H1 (cell line): Measurements from ENCODE around the gene TTC34. TPM values are rescaled to one million over a fixed set of nuclear protein-coding genes. Genes with fewer than 3 reads are reported as not detected.

Experiments used
- CTCF ChIA-PET: fragments of 300-600 bp; sonication (Branson Sonifier 250); formaldehyde crosslinking; loops from one replicate; lab custom pipeline; 2021; ENCODE audit not compliant: partially characterized antibody; lab: Charles Lee
- POLR2A ChIA-PET: fragments of 300-600 bp; sonication (Branson Sonifier 250); formaldehyde crosslinking; loops from one replicate; lab custom pipeline; 2021; ENCODE audit warnings: inconsistent platforms; ENCODE audit not compliant: partially characterized antibody; lab: Charles Lee
- DNase-seq, 2 experiments: peaks; one replicate each; pipeline versions ENCODE4 v3.0.0 to v3.0.0-alpha.2; 2010 to 2022; ENCODE audit warnings: low spot score in 2 of 2, low read depth in 1 of 2, mixed read lengths in 1 of 2
- FAIRE-seq: peaks from 2 replicates; lab custom pipeline; 2011; peaks lifted over from hg19 to GRCh38; lab: Jason Lieb, UNC
- H2AFZ ChIP-seq: 2 replicates; pipeline ENCODE4 v1.8.1; 2012; ENCODE audit warnings: low read length, inconsistent platforms
- H2AK5ac ChIP-seq: 2 replicates; pipeline ENCODE4 v1.6.1; 2013; ENCODE audit warnings: low read depth, low read length
- H2BK120ac ChIP-seq: replicated peaks from 2 replicates; pipeline ENCODE3; 2013; ENCODE audit warnings: low read depth, low read length, inconsistent platforms
- H2BK12ac ChIP-seq: 2 replicates; pipeline ENCODE4 v1.6.1; 2013; ENCODE audit warnings: low read depth, low read length
- H2BK15ac ChIP-seq: 2 replicates; pipeline ENCODE4 v1.6.1; 2013; ENCODE audit warnings: low read length
- H2BK20ac ChIP-seq: 2 replicates; pipeline ENCODE4 v1.6.1; 2013; ENCODE audit warnings: low read length
- H2BK5ac ChIP-seq: 2 replicates; pipeline ENCODE4 v1.6.1; 2013; ENCODE audit warnings: low read depth, low read length
- H3K14ac ChIP-seq: 2 replicates; pipeline ENCODE4 v1.6.1; 2013; ENCODE audit warnings: inconsistent platforms; ENCODE audit not compliant: insufficient read length
- H3K18ac ChIP-seq: 2 replicates; pipeline ENCODE4 v1.6.1; 2013; ENCODE audit warnings: low read length; ENCODE audit errors: extremely low read depth
- H3K23ac ChIP-seq: 2 replicates; pipeline ENCODE4 v1.6.1; 2013; ENCODE audit warnings: inconsistent platforms; ENCODE audit not compliant: insufficient read length
- H3K23me2 ChIP-seq: 2 replicates; pipeline ENCODE4 v1.6.1; 2013; ENCODE audit warnings: low read depth, low read length
- H3K27ac ChIP-seq: 2 replicates; pipeline ENCODE4 v1.6.1; 2011; ENCODE audit warnings: low read depth, low read length, inconsistent platforms
- H3K27me3 ChIP-seq, 4 experiments: replicated peaks in 1 of 4; 1 replicate in 1 of 4; 2 replicates in 3 of 4; pipeline versions ENCODE4 v1.6.1 to v1.8.1; 2011 to 2013; ENCODE audit warnings: low read length in 3 of 4, mild to moderate bottlenecking in 3 of 4, inconsistent platforms in 2 of 4, mixed read lengths in 2 of 4, moderate library complexity in 1 of 4; ENCODE audit not compliant: control insufficient read depth in 3 of 4, insufficient read depth in 3 of 4; ENCODE audit errors: extremely low read depth in 1 of 4
- H3K36me3 ChIP-seq, 4 experiments: 2 replicates each; pipeline versions ENCODE4 v1.6.1 to v1.8.1; 2011 to 2013; ENCODE audit warnings: mild to moderate bottlenecking in 4 of 4, low read length in 3 of 4, moderate library complexity in 2 of 4, control low read depth in 1 of 4, inconsistent platforms in 1 of 4; ENCODE audit not compliant: insufficient read depth in 4 of 4, control insufficient read depth in 2 of 4
- H3K4ac ChIP-seq: replicated peaks from 2 replicates; pipeline ENCODE3; 2013; ENCODE audit warnings: low read length, low read depth, mixed read lengths, inconsistent platforms; ENCODE audit not compliant: insufficient read length
- H3K4me1 ChIP-seq, 4 experiments: replicated peaks in 1 of 4; 1 replicate in 1 of 4; 2 replicates in 3 of 4; pipeline versions ENCODE4 v1.6.1 to v1.8.1; 2011 to 2013; ENCODE audit warnings: low read length in 3 of 4, inconsistent platforms in 2 of 4, mixed read lengths in 1 of 4; ENCODE audit not compliant: insufficient read depth in 4 of 4, control insufficient read depth in 3 of 4
- H3K4me2 ChIP-seq, 2 experiments: 2 replicates each; pipeline versions ENCODE4 v1.6.1 to v1.8.1; 2011 to 2013; ENCODE audit warnings: low read depth in 2 of 2, low read length in 2 of 2, control low read depth in 1 of 2, inconsistent platforms in 1 of 2, mild to moderate bottlenecking in 1 of 2; ENCODE audit not compliant: insufficient read depth in 1 of 2
- H3K4me3 ChIP-seq, 4 experiments: fragments of 200-600, 300-600 bp in 1 of 4; sonication (generic), shearing (Covaris generic), sonication (Bioruptor Twin) in 1 of 4; 2 replicates each; pipeline versions ENCODE4 v1.5.1 to v1.8.1; 2011 to 2016; ENCODE audit warnings: low read length in 4 of 4, low read depth in 3 of 4, control low read depth in 2 of 4, inconsistent platforms in 2 of 4, mild to moderate bottlenecking in 2 of 4, mixed read lengths in 1 of 4, moderate library complexity in 1 of 4; ENCODE audit not compliant: insufficient read depth in 2 of 4; ENCODE audit errors: extremely low read depth in 1 of 4
- H3K56ac ChIP-seq: replicated peaks from 2 replicates; pipeline ENCODE3; 2013; ENCODE audit warnings: low read depth, mild to moderate bottlenecking, mixed read lengths, low read length, inconsistent platforms; ENCODE audit not compliant: insufficient read length
- H3K79me1 ChIP-seq: 2 replicates; pipeline ENCODE4 v1.6.1; 2013; ENCODE audit warnings: low read depth, low read length, control low read depth
- H3K79me2 ChIP-seq, 2 experiments: 2 replicates each; pipeline versions ENCODE4 v1.6.1 to v1.8.1; 2012 to 2013; ENCODE audit warnings: low read length in 2 of 2, mild to moderate bottlenecking in 2 of 2, inconsistent platforms in 1 of 2; ENCODE audit not compliant: insufficient read depth in 2 of 2, control insufficient read depth in 1 of 2
- H3K9ac ChIP-seq, 4 experiments: replicated peaks in 1 of 4; 1 replicate in 1 of 4; 2 replicates in 3 of 4; pipeline versions ENCODE4 v1.6.1 to v1.8.1; 2011 to 2013; ENCODE audit warnings: low read depth in 3 of 4, low read length in 3 of 4, control low read depth in 2 of 4, mild to moderate bottlenecking in 2 of 4, moderate library complexity in 2 of 4, inconsistent platforms in 1 of 4; ENCODE audit errors: extremely low read depth in 1 of 4
- H3K9me3 ChIP-seq, 2 experiments: 2 replicates each; pipeline versions ENCODE4 v1.6.1 to v1.8.1; 2012 to 2013; ENCODE audit warnings: mild to moderate bottlenecking in 2 of 2, moderate library complexity in 2 of 2, control low read depth in 1 of 2, inconsistent platforms in 1 of 2, low read depth in 1 of 2, low read length in 1 of 2, mixed read lengths in 1 of 2; ENCODE audit not compliant: insufficient read depth in 2 of 2
- H4K20me1 ChIP-seq, 2 experiments: replicated peaks in 1 of 2; 2 replicates each; pipeline versions ENCODE3 to v1.8.1; 2011 to 2013; ENCODE audit warnings: inconsistent platforms in 2 of 2, low read length in 2 of 2, mild to moderate bottlenecking in 1 of 2; ENCODE audit not compliant: insufficient read depth in 2 of 2, control insufficient read depth in 1 of 2
- H4K5ac ChIP-seq: 2 replicates; pipeline ENCODE4 v1.6.1; 2013; ENCODE audit warnings: low read length, low read depth, mixed read lengths, inconsistent platforms; ENCODE audit not compliant: insufficient read length
- H4K8ac ChIP-seq: 2 replicates; pipeline ENCODE4 v1.8.0; 2013; ENCODE audit warnings: mild to moderate bottlenecking, moderate library complexity, low read length, inconsistent platforms; ENCODE audit not compliant: insufficient read depth; ENCODE audit errors: extremely low read depth
- H4K91ac ChIP-seq: replicated peaks from 2 replicates; pipeline ENCODE3; 2013; ENCODE audit warnings: low read length, mixed read lengths, inconsistent platforms; ENCODE audit not compliant: insufficient read length
- BACH1 ChIP-seq: IDR thresholded peaks from 2 replicates; pipeline ENCODE4 v1.6.1; 2012; ENCODE audit warnings: low read length, improper control_type of control experiment
- JUN ChIP-seq: IDR thresholded peaks from 2 replicates; pipeline ENCODE4 v1.6.1; 2011; ENCODE audit warnings: low read depth, mild to moderate bottlenecking, improper control_type of control experiment, low read length
- MAFK ChIP-seq: IDR thresholded peaks from 2 replicates; pipeline ENCODE4 v1.6.1; 2012; ENCODE audit warnings: low read depth, mild to moderate bottlenecking, improper control_type of control experiment, low read length
- POU5F1 ChIP-seq: IDR thresholded peaks from 2 replicates; pipeline ENCODE4 v1.6.1; 2011; ENCODE audit warnings: low read depth, mild to moderate bottlenecking, low read length, moderate library complexity
- WGBS, 2 experiments: shearing (Covaris generic) in 1 of 2; methylation state at CpG; one replicate each; pipeline versions ENCODE4 v1.1.6 to v1.1.7; 2013 to 2015; ENCODE audit warnings: low lambda C conversion rate in 2 of 2, mixed read lengths in 2 of 2, inconsistent platforms in 1 of 2, low coverage in 1 of 2, missing lambda C conversion rate in 1 of 2; ENCODE audit not compliant: insufficient replicate concordance in 2 of 2, insufficient coverage in 1 of 2, insufficient read length in 1 of 2; ENCODE audit errors: extremely low coverage in 1 of 2, missing lambda C conversion rate in 1 of 2; 5-methylcytosine and 5-hydroxymethylcytosine counted together
- polyA plus RNA-seq, 7 experiments: library from polyadenylated mRNA; depleted of rRNA in 3 of 7; stranded (reverse) in 5 of 7; unstranded in 2 of 7; fragments of >200 nt in 5 of 7; fragments of 200-250 nt in 2 of 7; gene quantifications; 1 replicate in 5 of 7; 2 replicates in 1 of 7; 4 replicates in 1 of 7; pipeline versions ENCODE4 v1.2.1 to v1.2.3, GENCODE V29; 2011 to 2013; ENCODE audit warnings: missing spikeins in 2 of 7, mixed read lengths in 2 of 7
- total RNA-seq: library from RNA; stranded (reverse); fragmentation: NEBNext Ultra II Directional; extraction: Animal tissue kit (Norgen Biotek cat#: 25700); gene quantifications from 2 replicates; pipeline ENCODE4 v1.2.1, GENCODE V29; 2021
- TF ChIP-seq, protein P1 (sequence below): IDR thresholded peaks from 2 replicates; pipeline ENCODE4 v1.6.1; 2012; ENCODE audit warnings: low read length, inconsistent platforms

Gene TTC34
- total and polyA plus RNA-seq, 2 of the 8 experiments (the other 6 are each of a cell fraction or from before 2014, with no cell fraction given): 0.23 to 0.50 TPM

DNA sequence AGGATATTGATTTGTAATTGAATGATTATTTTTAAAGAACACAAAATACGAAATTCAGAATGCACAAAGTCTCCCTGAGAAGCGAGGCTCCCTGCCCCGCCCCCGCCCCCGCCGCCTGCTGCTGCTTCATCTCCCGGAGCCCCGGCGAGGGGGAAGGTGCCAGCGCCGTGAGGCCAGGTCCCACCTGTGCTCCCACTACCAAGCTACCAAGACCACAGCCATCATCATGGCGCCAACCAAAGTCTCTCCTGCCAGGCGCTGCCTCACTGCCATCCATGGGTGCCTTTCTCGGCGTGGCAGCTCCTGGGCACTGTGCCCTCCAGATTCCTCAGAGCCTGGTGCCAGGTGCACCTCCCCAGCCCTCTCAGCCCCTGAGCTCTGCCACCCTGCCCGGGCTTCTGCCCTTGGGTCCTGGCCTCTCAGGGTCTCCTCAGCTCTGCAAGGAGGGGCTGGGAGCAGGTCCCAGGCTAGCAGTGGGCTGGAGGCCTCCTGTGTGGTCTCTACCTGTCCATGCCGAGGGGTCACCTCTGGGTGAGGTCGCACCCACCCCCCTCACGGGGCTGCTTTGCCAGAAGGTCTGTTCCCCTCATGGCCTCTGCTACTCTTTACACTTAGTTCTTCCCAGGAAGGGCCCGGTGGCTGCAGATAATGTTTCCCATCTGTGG, 29.4 kb upstream of the TTC34 start:
- Histone ChIP-seq H3K56ac (no peak overlapping the region), H2BK5ac (no peak overlapping the region), H3K9me3 (peaks cover 71 to 96% of the 10 kb centered on the region in 2 experiments), H3K27me3 (no peaks in the 10 kb centered on the region), H2AFZ (no peak overlapping the region), H3K23me2 (no peaks in the 10 kb centered on the region), H3K18ac (no peak overlapping the region), H2BK20ac (no peak overlapping the region), H2AK5ac (no peak overlapping the region), H3K14ac (no peak overlapping the region), H3K4me2 (no peak overlapping the region), H3K79me1 (no peaks in the 10 kb centered on the region), H2BK12ac (no peak overlapping the region), H2BK15ac (no peak overlapping the region), H3K9ac (no peak overlapping the region), H3K36me3 (no peaks in the 10 kb centered on the region), H3K4me1 (no peaks in the 10 kb centered on the region), H4K20me1 (no peaks in the 10 kb centered on the region), H3K27ac (no peak overlapping the region), H4K5ac (no peak overlapping the region), H4K8ac (no peak overlapping the region), H2BK120ac (no peak overlapping the region), H3K79me2 (no peaks in the 10 kb centered on the region), H3K4me3 (no peak overlapping the region), H3K4ac (no peak overlapping the region), H4K91ac (no peak overlapping the region), H3K23ac (no peak overlapping the region)
- POLR2A ChIA-PET: no interaction called here
- DNase-seq (no peak), FAIRE-seq (no peak)
- CTCF ChIA-PET: no interaction called here
- WGBS, 2 experiments: 92% methylated on average over 9 of the region's 20 CpGs; no CpG with 5 or more reads in 1 of the 2 experiments
- no peak for TF ChIP-seq BACH1
- TF ChIP-seq MAFK: no peak
- no peak for TF ChIP-seq JUN
- TF ChIP-seq, protein P1, sequence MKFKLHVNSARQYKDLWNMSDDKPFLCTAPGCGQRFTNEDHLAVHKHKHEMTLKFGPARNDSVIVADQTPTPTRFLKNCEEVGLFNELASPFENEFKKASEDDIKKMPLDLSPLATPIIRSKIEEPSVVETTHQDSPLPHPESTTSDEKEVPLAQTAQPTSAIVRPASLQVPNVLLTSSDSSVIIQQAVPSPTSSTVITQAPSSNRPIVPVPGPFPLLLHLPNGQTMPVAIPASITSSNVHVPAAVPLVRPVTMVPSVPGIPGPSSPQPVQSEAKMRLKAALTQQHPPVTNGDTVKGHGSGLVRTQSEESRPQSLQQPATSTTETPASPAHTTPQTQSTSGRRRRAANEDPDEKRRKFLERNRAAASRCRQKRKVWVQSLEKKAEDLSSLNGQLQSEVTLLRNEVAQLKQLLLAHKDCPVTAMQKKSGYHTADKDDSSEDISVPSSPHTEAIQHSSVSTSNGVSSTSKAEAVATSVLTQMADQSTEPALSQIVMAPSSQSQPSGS: no peak
- no peak for TF ChIP-seq POU5F1
